Ishikawa (cell line): ENCODE data around the gene FAM184B.

ENCODE experiments used
- CEBPB ChIP-seq: IDR thresholded peaks from 2 replicates; pipeline ENCODE4 v1.6.1; 2012
- CREB1 ChIP-seq: IDR thresholded peaks from 2 replicates; pipeline ENCODE4 v1.6.1; 2012; ENCODE audit warnings: low read depth
- EGR1 ChIP-seq: IDR thresholded peaks from 2 replicates; pipeline ENCODE4 v1.6.1; 2012
- EP300 ChIP-seq: IDR thresholded peaks from 2 replicates; pipeline ENCODE4 v1.6.1; 2012; ENCODE audit warnings: borderline replicate concordance
- FOXM1 ChIP-seq: IDR thresholded peaks from 2 replicates; pipeline ENCODE4 v1.6.1; 2012; ENCODE audit warnings: low read depth, borderline replicate concordance
- MAX ChIP-seq: IDR thresholded peaks from 2 replicates; pipeline ENCODE4 v1.6.1; 2012
- NFIC ChIP-seq: IDR thresholded peaks from 2 replicates; pipeline ENCODE4 v1.6.1; 2012
- RAD21 ChIP-seq: IDR thresholded peaks from 2 replicates; pipeline ENCODE4 v1.6.1; 2012; ENCODE audit warnings: low read depth
- TAF1 ChIP-seq: IDR thresholded peaks from 2 replicates; pipeline ENCODE4 v1.6.1; 2012; ENCODE audit warnings: low read depth, mild to moderate bottlenecking
- TCF12 ChIP-seq: IDR thresholded peaks from 2 replicates; pipeline ENCODE4 v1.6.1; 2012; ENCODE audit warnings: low read depth
- TEAD4 ChIP-seq: IDR thresholded peaks from 2 replicates; pipeline ENCODE4 v1.6.1; 2012
- YY1 ChIP-seq: IDR thresholded peaks from 2 replicates; pipeline ENCODE4 v1.6.1; 2012; ENCODE audit warnings: low read depth
- ZBTB7A ChIP-seq: IDR thresholded peaks from 2 replicates; pipeline ENCODE4 v1.6.1; 2012; ENCODE audit warnings: low read depth
- TF ChIP-seq, protein P1 (sequence below): IDR thresholded peaks from 2 replicates; pipeline ENCODE4 v1.6.1; 2012
- TF ChIP-seq, protein P2 (sequence below): IDR thresholded peaks from 2 replicates; pipeline ENCODE4 v1.6.1; 2012; ENCODE audit warnings: low read depth, mild to moderate bottlenecking

The FAM184B gene

GRCh38 chr4:17760626-17761025 is 20.8 kb downstream of the FAM184B start:
- TF ChIP-seq NFIC (no peak), TCF12 (no peak), FOXM1 (no peak), EP300 (no peak), TEAD4 (no peak), CEBPB (no peak), RAD21 (no peak), ZBTB7A (no peak), TAF1 (no peak), EGR1 (no peak), YY1 (no peak)
- TF ChIP-seq, protein P1, sequence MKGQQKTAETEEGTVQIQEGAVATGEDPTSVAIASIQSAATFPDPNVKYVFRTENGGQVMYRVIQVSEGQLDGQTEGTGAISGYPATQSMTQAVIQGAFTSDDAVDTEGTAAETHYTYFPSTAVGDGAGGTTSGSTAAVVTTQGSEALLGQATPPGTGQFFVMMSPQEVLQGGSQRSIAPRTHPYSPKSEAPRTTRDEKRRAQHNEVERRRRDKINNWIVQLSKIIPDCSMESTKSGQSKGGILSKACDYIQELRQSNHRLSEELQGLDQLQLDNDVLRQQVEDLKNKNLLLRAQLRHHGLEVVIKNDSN, result no peak
- TF ChIP-seq, protein P2, sequence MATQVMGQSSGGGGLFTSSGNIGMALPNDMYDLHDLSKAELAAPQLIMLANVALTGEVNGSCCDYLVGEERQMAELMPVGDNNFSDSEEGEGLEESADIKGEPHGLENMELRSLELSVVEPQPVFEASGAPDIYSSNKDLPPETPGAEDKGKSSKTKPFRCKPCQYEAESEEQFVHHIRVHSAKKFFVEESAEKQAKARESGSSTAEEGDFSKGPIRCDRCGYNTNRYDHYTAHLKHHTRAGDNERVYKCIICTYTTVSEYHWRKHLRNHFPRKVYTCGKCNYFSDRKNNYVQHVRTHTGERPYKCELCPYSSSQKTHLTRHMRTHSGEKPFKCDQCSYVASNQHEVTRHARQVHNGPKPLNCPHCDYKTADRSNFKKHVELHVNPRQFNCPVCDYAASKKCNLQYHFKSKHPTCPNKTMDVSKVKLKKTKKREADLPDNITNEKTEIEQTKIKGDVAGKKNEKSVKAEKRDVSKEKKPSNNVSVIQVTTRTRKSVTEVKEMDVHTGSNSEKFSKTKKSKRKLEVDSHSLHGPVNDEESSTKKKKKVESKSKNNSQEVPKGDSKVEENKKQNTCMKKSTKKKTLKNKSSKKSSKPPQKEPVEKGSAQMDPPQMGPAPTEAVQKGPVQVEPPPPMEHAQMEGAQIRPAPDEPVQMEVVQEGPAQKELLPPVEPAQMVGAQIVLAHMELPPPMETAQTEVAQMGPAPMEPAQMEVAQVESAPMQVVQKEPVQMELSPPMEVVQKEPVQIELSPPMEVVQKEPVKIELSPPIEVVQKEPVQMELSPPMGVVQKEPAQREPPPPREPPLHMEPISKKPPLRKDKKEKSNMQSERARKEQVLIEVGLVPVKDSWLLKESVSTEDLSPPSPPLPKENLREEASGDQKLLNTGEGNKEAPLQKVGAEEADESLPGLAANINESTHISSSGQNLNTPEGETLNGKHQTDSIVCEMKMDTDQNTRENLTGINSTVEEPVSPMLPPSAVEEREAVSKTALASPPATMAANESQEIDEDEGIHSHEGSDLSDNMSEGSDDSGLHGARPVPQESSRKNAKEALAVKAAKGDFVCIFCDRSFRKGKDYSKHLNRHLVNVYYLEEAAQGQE, result no peak

- TF ChIP-seq NFIC (no peak), EGR1 (no peak), TAF1 (no peak), EP300 (no peak), TEAD4 (no peak), YY1 (no peak), MAX (no peak), ZBTB7A (no peak), RAD21 (no peak), TCF12 (no peak), CREB1 (no peak)
- TF ChIP-seq, protein P2, result no peak
These were observed 22.9 kb downstream of the FAM184B start for GRCh38 chr4:17758485-17758884.

GRCh38 chr4:17757621-17758020 is 23.8 kb downstream of the FAM184B start:
- TF ChIP-seq, protein P2, result no peak
- TF ChIP-seq, protein P1, result no peak
- no peak for TF ChIP-seq TAF1
- TF ChIP-seq RAD21, result no peak
- TF ChIP-seq FOXM1, result no peak
- no peak for TF ChIP-seq CEBPB
- no peak for TF ChIP-seq CREB1
- TF ChIP-seq EP300, result no peak
- no peak for TF ChIP-seq TCF12

- TF ChIP-seq ZBTB7A (no peak), EGR1 (no peak), RAD21 (no peak), EP300 (no peak), TCF12 (no peak), CEBPB (no peak), TAF1 (no peak), YY1 (no peak), TEAD4 (no peak)
- TF ChIP-seq, protein P1, result no peak
These were observed 27.8 kb downstream of the FAM184B start for GRCh38 chr4:17753646-17754045.

- TF ChIP-seq RAD21 (no peak), CREB1 (no peak), ZBTB7A (no peak), EP300 (no peak), NFIC (no peak), TEAD4 (no peak), TCF12 (no peak), EGR1 (no peak), MAX (no peak), YY1 (no peak), CEBPB (no peak), TAF1 (no peak), FOXM1 (no peak)
- TF ChIP-seq, protein P2, result no peak
These were observed 40.7 kb downstream of the FAM184B start for GRCh38 chr4:17740702-17741101.
